K562 (cell line): ENCODE measurements around the gene CC2D1A. TPM values are rescaled to one million over a fixed set of nuclear protein-coding genes. Genes with fewer than 3 reads are reported as not detected.
A peak's percentile ranks its signal among the peaks of the same experiment; 100 is the strongest.

Experiments used
- ARID3A ChIP-seq: IDR thresholded peaks from 2 replicates; pipeline ENCODE4 v1.6.1; 2012; ENCODE audit warnings: low read depth, low read length, improper control_type of control experiment, borderline replicate concordance
- BACH1 ChIP-seq: fragments of 200-800 bp; sonication (Bioruptor generic); IDR thresholded peaks from 2 replicates; pipeline ENCODE4 v1.6.1; 2016; ENCODE audit warnings: missing genetic modification characterization, missing compliant biosample characterization
- CXXC5 ChIP-seq: fragments of 250-450 bp; sonication (Bioruptor Pico); IDR thresholded peaks from 2 replicates; pipeline ENCODE4 v1.8.0; 2022; ENCODE audit warnings: inconsistent platforms, mild to moderate bottlenecking, moderate library complexity
- DMBX1 ChIP-seq: fragments of 250-450 bp; sonication (Bioruptor Pico); IDR thresholded peaks from 2 replicates; pipeline ENCODE4 v1.8.0; 2022; ENCODE audit warnings: inconsistent platforms, mild to moderate bottlenecking, moderate library complexity, borderline replicate concordance
- DPF2 ChIP-seq: fragments of 450-650 bp; IDR thresholded peaks from 2 replicates; pipeline ENCODE4 v1.6.1; 2016
- FOSL1 ChIP-seq: fragments of 200-800 bp; sonication (Bioruptor generic); conservative IDR thresholded peaks from 2 replicates; pipeline ENCODE4 v1.6.1; 2016; ENCODE audit warnings: missing genetic modification characterization, missing compliant biosample characterization
- GATAD2A ChIP-seq: fragments of 450-650 bp; IDR thresholded peaks from 2 replicates; pipeline ENCODE4 v1.6.1; 2017
- HLTF ChIP-seq: fragments of 450-650 bp; IDR thresholded peaks from 2 replicates; pipeline ENCODE4 v1.6.1; 2016
- LCOR ChIP-seq: sonication (generic); formaldehyde crosslinking; IDR thresholded peaks from 2 replicates; pipeline ENCODE4 v1.8.0; 2022; ENCODE audit warnings: mild to moderate bottlenecking, missing genetic modification reagents
- NELFE ChIP-seq: IDR thresholded peaks from 2 replicates; pipeline ENCODE4 v1.6.1; 2011; ENCODE audit warnings: mild to moderate bottlenecking; ENCODE audit not compliant: insufficient read depth, insufficient read length
- NR0B1 ChIP-seq: fragments of 450-650 bp; IDR thresholded peaks from one replicate; pipeline ENCODE4 v1.6.1; 2018; ENCODE audit warnings: mild to moderate bottlenecking, moderate library complexity; ENCODE audit not compliant: partially characterized antibody
- PREB ChIP-seq: sonication (generic); formaldehyde crosslinking; IDR thresholded peaks from 2 replicates; pipeline ENCODE4 v1.8.1; 2023; ENCODE audit warnings: mild to moderate bottlenecking, missing genetic modification reagents
- PTBP1 ChIP-seq: fragments of 200-400 bp; formaldehyde crosslinking; IDR thresholded peaks from 2 replicates; pipeline ENCODE4 v1.6.1; 2017; ENCODE audit warnings: low read depth, low read length
- PURB ChIP-seq: sonication (generic); formaldehyde crosslinking; IDR thresholded peaks from 2 replicates; pipeline ENCODE4 v1.9.0; 2021; ENCODE audit warnings: low read depth, mild to moderate bottlenecking, missing genetic modification reagents
- SLC30A9 ChIP-seq: fragments of 250-450 bp; sonication (Bioruptor Pico); IDR thresholded peaks from 2 replicates; pipeline ENCODE4 v1.8.0; 2022; ENCODE audit warnings: mild to moderate bottlenecking, moderate library complexity
- TCFL5 ChIP-seq: fragments of 250-450 bp; sonication (Bioruptor Pico); conservative IDR thresholded peaks from 2 replicates; pipeline ENCODE4 v1.6.1; 2021; ENCODE audit warnings: mild to moderate bottlenecking, moderate library complexity, matching md5 sums
- ZBTB1 ChIP-seq: sonication (generic); formaldehyde crosslinking; IDR thresholded peaks from 2 replicates; pipeline ENCODE4 v1.8.1; 2023; ENCODE audit warnings: missing genetic modification reagents, low read depth, mild to moderate bottlenecking, borderline replicate concordance
- ZBTB12 ChIP-seq: fragments of 250-450 bp; sonication (Bioruptor Pico); IDR thresholded peaks from 2 replicates; pipeline ENCODE4 v1.4.0; 2020
- ZNF507 ChIP-seq: conservative IDR thresholded peaks from 2 replicates; pipeline ENCODE4 v1.6.1; 2017; ENCODE audit warnings: missing genetic modification characterization, missing compliant biosample characterization
- ZNF586 ChIP-seq: fragments of 450-650 bp; formaldehyde crosslinking; conservative IDR thresholded peaks from 2 replicates; pipeline ENCODE4 v1.4.0; 2020; ENCODE audit warnings: mild to moderate bottlenecking, moderate library complexity
- ZNF655 ChIP-seq: fragments of 250-450 bp; sonication (Bioruptor Pico); IDR thresholded peaks from 2 replicates; pipeline ENCODE4 v1.5.0; 2021
- ZNF717 ChIP-seq: fragments of 250-450 bp; sonication (Bioruptor Pico); IDR thresholded peaks from 2 replicates; pipeline ENCODE4 v1.5.0; 2021
- ZNF778 ChIP-seq: fragments of 450-650 bp; formaldehyde crosslinking; IDR thresholded peaks from 2 replicates; pipeline ENCODE4 v1.4.0; 2020; ENCODE audit warnings: mild to moderate bottlenecking, moderate library complexity
- polyA plus RNA-seq, 8 experiments: library from polyadenylated mRNA; depleted of rRNA in 4 of 8; stranded (reverse) in 5 of 8; unstranded in 3 of 8; fragments of >200 nt; fragmentation: Nextera tagmentation in 2 of 8; fragmentation: Illumina TruSeq in 1 of 8; extraction: Ambion mirVana in 2 of 8; extraction: Trizol in 1 of 8; gene quantifications; 2 replicates each; pipeline versions ENCODE4 v1.2.1 to v1.2.3, GENCODE V29; 2011 to 2014; ENCODE audit warnings: inconsistent platforms in 1 of 8, missing spikeins in 1 of 8
- total RNA-seq, 7 experiments: library from RNA; depleted of rRNA in 6 of 7; stranded (reverse); fragments of >200 nt in 6 of 7; fragmentation: Illumina TruSeq in 2 of 7; extraction: Trizol in 2 of 7; gene quantifications; 2 replicates each; pipeline versions ENCODE4 v1.2.1 to v1.2.3, GENCODE V29; 2011 to 2021; ENCODE audit warnings: low replicate concordance in 1 of 7

Gene CC2D1A
- total and polyA plus RNA-seq, 9 of the 15 experiments (the other 6 are each of a cell fraction or from before 2014, with no cell fraction given): 0.32 to 31.0 (median 12.9) TPM

- TF ChIP-seq NELFE (no peak), SLC30A9 (CRISPR knock-in tag) (no peak), ZNF586 (no peak), ZNF778 (CRISPR knock-in tag) (no peak), GATAD2A (no peak), DPF2 (peak; percentile 85), ZBTB12 (CRISPR knock-in tag) (peak; percentile 73), PREB (CRISPR knock-in tag) (no peak), BACH1 (tag) (no peak), ZNF655 (CRISPR knock-in tag) (no peak), FOSL1 (tag) (peak; percentile 99), PTBP1 (0 out of 2 replicates have a peak, but pooled peaks have one; percentile 35), ZNF717 (no peak), ARID3A (no peak), ZBTB1 (no peak), ZNF507 (tag) (no peak), DMBX1 (CRISPR knock-in tag) (no peak), NR0B1 (no peak), TCFL5 (CRISPR knock-in tag) (no peak), CXXC5 (peak; percentile 82), HLTF (no peak), LCOR (CRISPR knock-in tag) (peak; percentile 95), PURB (no peak)
Measured at GRCh38 chr19:13880059-13881043, 25.6 kb upstream of the CC2D1A start (continued).
